Stomach smooth muscle (tissue), 2 donors: ENCODE results near the gene TGM2.
A peak's percentile ranks its signal among the peaks of the same experiment; 100 is the strongest.

ENCODE experiments used
- H3K27ac ChIP-seq: one replicate; pipeline ENCODE4 v1.7.0; 2013; ENCODE audit warnings: mild to moderate bottlenecking, low read length, inconsistent platforms
- H3K27me3 ChIP-seq, 2 donors: one replicate each; pipeline ENCODE4 v1.7.0; 2013; ENCODE audit warnings: low read length in 2 of 2; ENCODE audit not compliant: insufficient read depth in 2 of 2, control insufficient read depth in 1 of 2
- H3K36me3 ChIP-seq, 2 donors: one replicate each; pipeline ENCODE4 v1.7.0; 2013; ENCODE audit warnings: low read length in 2 of 2; ENCODE audit not compliant: control insufficient read depth in 2 of 2, insufficient read depth in 2 of 2
- H3K4me1 ChIP-seq: one replicate; pipeline ENCODE4 v1.7.0; 2013; ENCODE audit warnings: low read length; ENCODE audit not compliant: control insufficient read depth, insufficient read depth
- H3K4me3 ChIP-seq, 2 donors: one replicate each; pipeline ENCODE4 v1.7.0; 2013; ENCODE audit warnings: low read length in 2 of 2
- H3K9ac ChIP-seq, 2 donors: one replicate each; pipeline ENCODE4 v1.7.0; 2013; ENCODE audit warnings: low read length in 2 of 2, mild to moderate bottlenecking in 1 of 2
- H3K9me3 ChIP-seq, 2 donors: one replicate each; pipeline ENCODE4 v1.7.0; 2013; ENCODE audit warnings: low read length in 2 of 2; ENCODE audit not compliant: control insufficient read depth in 2 of 2
- donor health status: healthy.
- donor health status: Pancreatic carcinoma.

Gene TGM2

GRCh38 chr20:38165089-38165965, at the start of gene TGM2:
TSS of gene TGM2 (minus strand) at chr20:38165270. CDS start at chr20:38165198, 72 bp downstream.
- H3K27ac ChIP-seq, result peak within 1 kb of the TSS; percentile 66
- H3K4me1 ChIP-seq, result peaks cover 71% of the 10 kb centered on the region
- H3K4me3 ChIP-seq, result peak within 1 kb of the TSS; percentile 86 to 87
- H3K27me3 ChIP-seq, result no peaks in the 10 kb centered on the region
- peaks cover 0 to 4% of the 10 kb centered on the region in 2 donors for H3K36me3 ChIP-seq
- H3K9me3 ChIP-seq, result no peaks in the 10 kb centered on the region
- H3K9ac ChIP-seq, result peak within 1 kb of the TSS; percentile 52 to 73

- Histone ChIP-seq H3K9ac (no peak overlapping the region), H3K27ac (no peak overlapping the region), H3K4me3 (no peak overlapping the region), H3K36me3 (no peaks in the 10 kb centered on the region), H3K9me3 (no peaks in the 10 kb centered on the region), H3K27me3 (no peaks in the 10 kb centered on the region), H3K4me1 (peaks cover 13% of the 10 kb centered on the region)
Observed at GRCh38 chr20:38214256-38215193, 49.5 kb upstream of the TGM2 start.

GRCh38 chr20:38213607-38213940, 48.5 kb upstream of the TGM2 start:
- Histone ChIP-seq H3K9ac (no peak overlapping the region), H3K4me1 (peaks cover 16% of the 10 kb centered on the region), H3K4me3 (no peak overlapping the region), H3K27ac (no peak overlapping the region), H3K9me3 (no peaks in the 10 kb centered on the region), H3K27me3 (no peaks in the 10 kb centered on the region), H3K36me3 (no peaks in the 10 kb centered on the region)

GRCh38 chr20:38212806-38213606, 47.9 kb upstream of the TGM2 start:
- Histone ChIP-seq H3K36me3 (no peaks in the 10 kb centered on the region), H3K4me1 (peaks cover 16% of the 10 kb centered on the region), H3K9ac (no peak overlapping the region), H3K9me3 (no peaks in the 10 kb centered on the region), H3K4me3 (no peak overlapping the region), H3K27me3 (no peaks in the 10 kb centered on the region), H3K27ac (no peak overlapping the region)

- Histone ChIP-seq H3K36me3 (no peaks in the 10 kb centered on the region), H3K9ac (no peak overlapping the region), H3K27me3 (no peaks in the 10 kb centered on the region), H3K27ac (no peak overlapping the region), H3K4me3 (no peak overlapping the region), H3K4me1 (peaks cover 14% of the 10 kb centered on the region), H3K9me3 (no peaks in the 10 kb centered on the region)
Observed at GRCh38 chr20:38211200-38212097, 46.4 kb upstream of the TGM2 start.

GRCh38 chr20:38210741-38211140, 45.7 kb upstream of the TGM2 start:
- no peak overlapping the region for H3K4me3 ChIP-seq
- H3K36me3 ChIP-seq, result no peaks in the 10 kb centered on the region
- no peak overlapping the region for H3K9ac ChIP-seq
- no peaks in the 10 kb centered on the region for H3K9me3 ChIP-seq
- peaks cover 14% of the 10 kb centered on the region for H3K4me1 ChIP-seq
- H3K27ac ChIP-seq, result no peak overlapping the region
- H3K27me3 ChIP-seq, result no peaks in the 10 kb centered on the region

- no peak overlapping the region for H3K27ac ChIP-seq
Observed at GRCh38 chr20:38209736-38210405, 44.8 kb upstream of the TGM2 start.

GRCh38 chr20:38209054-38209675, 44.1 kb upstream of the TGM2 start:
- H3K4me3 ChIP-seq, result no peak overlapping the region
- H3K27me3 ChIP-seq, result no peaks in the 10 kb centered on the region
- no peak overlapping the region for H3K9ac ChIP-seq
- H3K36me3 ChIP-seq, result no peaks in the 10 kb centered on the region
- no peak overlapping the region for H3K27ac ChIP-seq
- H3K9me3 ChIP-seq, result no peaks in the 10 kb centered on the region
- H3K4me1 ChIP-seq, result peaks cover 14% of the 10 kb centered on the region

More at GRCh38 chr20:38209736-38210405, 44.8 kb upstream of the TGM2 start:
- Histone ChIP-seq H3K27me3 (no peaks in the 10 kb centered on the region), H3K36me3 (no peaks in the 10 kb centered on the region), H3K9me3 (no peaks in the 10 kb centered on the region), H3K4me1 (peaks cover 14% of the 10 kb centered on the region), H3K4me3 (no peak overlapping the region), H3K9ac (no peak overlapping the region)

- H3K4me1 ChIP-seq, result peaks cover 14% of the 10 kb centered on the region
- no peak overlapping the region for H3K27ac ChIP-seq
- H3K36me3 ChIP-seq, result no peaks in the 10 kb centered on the region
- H3K9me3 ChIP-seq, result no peaks in the 10 kb centered on the region
- H3K4me3 ChIP-seq, result no peak overlapping the region
- no peak overlapping the region for H3K9ac ChIP-seq
- no peaks in the 10 kb centered on the region for H3K27me3 ChIP-seq
Observed at GRCh38 chr20:38208523-38208922, 43.5 kb upstream of the TGM2 start.
